Psoas muscle (tissue), 8 donors: ENCODE measurements around the gene CACYBP. TPM values are rescaled to one million over a fixed set of nuclear protein-coding genes. Genes with fewer than 3 reads are reported as not detected.
A peak's percentile ranks its signal among the peaks of the same experiment; 100 is the strongest.

ENCODE experiments used
- ATAC-seq, 4 donors: fragments of 200-7000 bp; cut with Tn5 transposase; one replicate each; pipeline ENCODE4 v1.9.1; 2020; ENCODE audit warnings: moderate library complexity in 3 of 4, mild to moderate bottlenecking in 2 of 4
- DNase-seq, 2 donors: peaks; one replicate each; pipeline ENCODE4 v3.0.0-alpha.2; 2020
- H3K27ac ChIP-seq: fragments of 200-600 bp; one replicate; pipeline ENCODE4 v1.8.0; 2022
- H3K27me3 ChIP-seq, 3 donors: fragments of 200-600 bp in 1 of 3; one replicate each; pipeline versions ENCODE4 v1.6.1 to v1.8.0; 2013 to 2022; ENCODE audit warnings: low read length in 2 of 3, mild to moderate bottlenecking in 2 of 3, moderate library complexity in 1 of 3; ENCODE audit not compliant: insufficient read depth in 3 of 3
- H3K36me3 ChIP-seq, 2 donors: fragments of 200-600 bp in 1 of 2; one replicate each; pipeline versions ENCODE4 v1.6.1 to v1.8.0; 2013 to 2022; ENCODE audit warnings: low read depth in 1 of 2, mild to moderate bottlenecking in 1 of 2, moderate library complexity in 1 of 2; ENCODE audit not compliant: insufficient read depth in 1 of 2
- H3K4me1 ChIP-seq: fragments of 200-600 bp; one replicate; pipeline ENCODE4 v1.8.0; 2022
- H3K4me3 ChIP-seq: fragments of 200-600 bp; one replicate; pipeline ENCODE4 v1.8.0; 2022; ENCODE audit warnings: mild to moderate bottlenecking
- H3K9me3 ChIP-seq: fragments of 200-600 bp; one replicate; pipeline ENCODE4 v1.8.0; 2022
- CTCF ChIP-seq: fragments of 200-600 bp; IDR thresholded peaks from one replicate; pipeline ENCODE4 v1.8.0; 2022; ENCODE audit warnings: antibody characterized with exemption
- WGBS, 3 donors: extraction: QIAGEN DNeasy Blood & Tissue Kit; methylation state at CpG; one replicate each; pipeline versions ENCODE4 v1.1.6 to v1.1.7; 2013; 5-methylcytosine and 5-hydroxymethylcytosine counted together
- intact Hi-C, 2 donors: fragments of 100-400 bp; cut with DNase I; formaldehyde crosslinking; loops; one replicate each; pipeline versions ENCODE4 v1.11.0 to v1.14.2; 2022
- polyA plus RNA-seq, 3 donors: library from polyadenylated mRNA; stranded (reverse); fragments of 200-250 nt; gene quantifications; one replicate each; pipeline ENCODE4 v1.2.3, GENCODE V29; 2013
- total RNA-seq, 4 donors: library from RNA; stranded (reverse); fragmentation: NEBNext Ultra II Directional in 2 of 4; extraction: Animal tissue kit (Norgen Biotek cat#: 25700) in 2 of 4; gene quantifications; one replicate each; pipeline versions ENCODE4 v1.2.1 to v1.2.4, GENCODE V29; 2021 to 2023
- donor health status: healthy with polysubstance abuse.
- donor health status: DM: no; HTN: no; CAD: no; lungs with moderate emphysema.
- donor health status: Bipolar disorder and iron deficiency.
- donor health status: healthy.
- donor health status: DM: yes; HTN: yes; CAD: no.
- donor health status: DM: no; HTN: no; CAD: no.
- donor health status: DM: no; HTN: no; CAD: no.
- donor health status: DM: yes; HTN: yes; CAD: no.

CACYBP gene
- total and polyA plus RNA-seq, 7 donors, result 69.4 to 260 (median 94.3) TPM

- 36 to 54% (median 47%) methylated on average over 1 of the region's 1 CpG for WGBS, 3 donors
- ATAC-seq (peak in 1 of 4 donors; percentile 26), DNase-seq (no peak)
- no peak overlapping the region for H3K4me3 ChIP-seq
- intact Hi-C loops, result no loop called here
- H3K27me3 ChIP-seq, result no peaks in the 10 kb centered on the region
- H3K9me3 ChIP-seq, result no peaks in the 10 kb centered on the region
- peak overlapping the region; percentile 56 for H3K27ac ChIP-seq
- peaks cover 25% of the 10 kb centered on the region for H3K4me1 ChIP-seq
- no peak for TF ChIP-seq CTCF
- H3K36me3 ChIP-seq, result no peaks in the 10 kb centered on the region
These were observed 34.8 kb upstream of the CACYBP start for GRCh38 chr1:174964972-174965361.

- DNase-seq (no peak), ATAC-seq (peak in 1 of 4 donors; percentile 24)
- intact Hi-C loops, result no loop called here
- no peaks in the 10 kb centered on the region for H3K27me3 ChIP-seq
- no peak for TF ChIP-seq CTCF
- H3K36me3 ChIP-seq, result no peaks in the 10 kb centered on the region
- H3K27ac ChIP-seq, result peak overlapping the region; percentile 56
- H3K9me3 ChIP-seq, result no peaks in the 10 kb centered on the region
- peaks cover 25% of the 10 kb centered on the region for H3K4me1 ChIP-seq
- H3K4me3 ChIP-seq, result no peak overlapping the region
- 54 to 64% (median 59%) methylated on average over 3 of the region's 3 CpGs for WGBS, 3 donors
These were observed 34.3 kb upstream of the CACYBP start for GRCh38 chr1:174965362-174966007.

- intact Hi-C loops, result no loop called here
- no peak for ATAC-seq
- no peak for TF ChIP-seq CTCF
- H3K36me3 ChIP-seq, result no peaks in the 10 kb centered on the region
- WGBS, 3 donors, result 53 to 70% (median 68%) methylated on average over 1 of the region's 1 CpG
- no peaks in the 10 kb centered on the region for H3K27me3 ChIP-seq
- H3K27ac ChIP-seq, result no peak overlapping the region
- DNase-seq, result no peak
- H3K4me1 ChIP-seq, result peaks cover 25% of the 10 kb centered on the region
- H3K4me3 ChIP-seq, result no peak overlapping the region
- H3K9me3 ChIP-seq, result no peaks in the 10 kb centered on the region
These were observed 33.7 kb upstream of the CACYBP start for GRCh38 chr1:174966008-174966572.

- 81 to 87% (median 84%) methylated on average over 4 of the region's 4 CpGs for WGBS, 3 donors
- Histone ChIP-seq H3K36me3 (no peaks in the 10 kb centered on the region), H3K27me3 (no peaks in the 10 kb centered on the region), H3K4me1 (peaks cover 25% of the 10 kb centered on the region), H3K27ac (no peak overlapping the region), H3K9me3 (no peaks in the 10 kb centered on the region), H3K4me3 (no peak overlapping the region)
- no peak for TF ChIP-seq CTCF
- DNase-seq, result no peak
- ATAC-seq, result no peak
- intact Hi-C loops, result no loop called here
These were observed 31.7 kb upstream of the CACYBP start for GRCh38 chr1:174967845-174968705.
